Middle frontal gyrus (tissue), 1 donor: ENCODE measurements around the gene PON3.

Experiments used
- DNase-seq: peaks from one replicate; pipeline ENCODE4 v3.0.0-alpha.2; 2015; ENCODE audit warnings: low spot score; ENCODE audit errors: extremely low spot score

The PON3 gene

GRCh38 chr7:95309951-95310350, 86.2 kb downstream of the PON3 start:
- no peak for DNase-seq
